Suprapubic skin (tissue), 4 donors: ENCODE measurements around the gene USP40.

Experiments used
- POLR2A ChIP-seq, 2 donors: fragments of 450-650 bp; IDR thresholded peaks; one replicate each; pipeline ENCODE4 v1.6.1; 2017; ENCODE audit warnings: antibody characterized with exemption in 2 of 2, mild to moderate bottlenecking in 2 of 2, moderate library complexity in 2 of 2
- POLR2AphosphoS5 ChIP-seq, 3 donors: sonication (generic); formaldehyde crosslinking; IDR thresholded peaks; one replicate each; pipeline ENCODE4 v1.6.1; 2017; ENCODE audit warnings: antibody characterized with exemption in 3 of 3
- TF ChIP-seq, protein P1 (sequence below), 2 donors: fragments of 200-600 bp in 1 of 2; fragments of 450-650 bp in 1 of 2; sonication (generic) in 1 of 2; IDR thresholded peaks; one replicate each; pipeline ENCODE4 v1.5.1; 2016 to 2019; ENCODE audit warnings: antibody characterized with exemption in 2 of 2, mild to moderate bottlenecking in 1 of 2, moderate library complexity in 1 of 2

DNA sequence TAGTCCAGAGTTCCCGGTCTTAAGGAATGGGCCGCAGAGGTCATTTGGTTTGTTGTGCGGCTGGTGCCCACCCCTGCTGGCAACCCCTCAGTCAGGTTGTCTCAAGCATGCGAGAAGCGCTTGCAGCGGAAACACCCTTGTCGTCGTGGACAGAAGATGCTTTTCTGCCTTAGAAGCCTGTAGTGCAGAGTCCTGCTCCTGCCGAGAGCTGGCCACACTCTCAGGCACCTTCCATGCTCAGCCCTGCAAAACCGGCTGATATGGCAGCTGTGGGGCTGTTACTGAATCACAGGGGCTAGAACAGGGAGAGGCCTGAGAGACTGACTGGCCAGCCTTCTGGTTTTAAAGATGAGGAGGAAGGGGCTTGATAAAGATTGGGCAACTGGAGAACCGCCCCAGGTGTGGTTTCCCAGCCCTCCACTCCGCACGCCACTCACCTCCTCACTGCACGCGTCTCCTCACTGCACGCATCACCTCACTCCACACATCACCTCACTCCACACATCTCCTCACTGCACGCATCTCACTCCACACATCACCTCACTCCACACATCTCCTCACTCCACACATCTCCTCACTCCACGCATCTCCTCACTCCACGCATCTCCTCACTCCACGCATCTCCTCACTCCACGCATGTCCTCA lies 103.6 kb downstream of the USP40 start:
- TF ChIP-seq, protein P1, sequence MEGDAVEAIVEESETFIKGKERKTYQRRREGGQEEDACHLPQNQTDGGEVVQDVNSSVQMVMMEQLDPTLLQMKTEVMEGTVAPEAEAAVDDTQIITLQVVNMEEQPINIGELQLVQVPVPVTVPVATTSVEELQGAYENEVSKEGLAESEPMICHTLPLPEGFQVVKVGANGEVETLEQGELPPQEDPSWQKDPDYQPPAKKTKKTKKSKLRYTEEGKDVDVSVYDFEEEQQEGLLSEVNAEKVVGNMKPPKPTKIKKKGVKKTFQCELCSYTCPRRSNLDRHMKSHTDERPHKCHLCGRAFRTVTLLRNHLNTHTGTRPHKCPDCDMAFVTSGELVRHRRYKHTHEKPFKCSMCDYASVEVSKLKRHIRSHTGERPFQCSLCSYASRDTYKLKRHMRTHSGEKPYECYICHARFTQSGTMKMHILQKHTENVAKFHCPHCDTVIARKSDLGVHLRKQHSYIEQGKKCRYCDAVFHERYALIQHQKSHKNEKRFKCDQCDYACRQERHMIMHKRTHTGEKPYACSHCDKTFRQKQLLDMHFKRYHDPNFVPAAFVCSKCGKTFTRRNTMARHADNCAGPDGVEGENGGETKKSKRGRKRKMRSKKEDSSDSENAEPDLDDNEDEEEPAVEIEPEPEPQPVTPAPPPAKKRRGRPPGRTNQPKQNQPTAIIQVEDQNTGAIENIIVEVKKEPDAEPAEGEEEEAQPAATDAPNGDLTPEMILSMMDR (IDR thresholded peaks at IDR 0.05) = no peak
- TF ChIP-seq POLR2A (IDR thresholded peaks at IDR 0.05) (no peak), POLR2AphosphoS5 (IDR thresholded peaks at IDR 0.05) (no peak)
